A673 (cell line): ENCODE results near the gene SPINK9. TPM values are rescaled to one million over a fixed set of nuclear protein-coding genes. Genes with fewer than 3 reads are reported as not detected.

Experiments used
- BruUV-seq: library from RNA; stranded (reverse); fragments of 400-500 nt; replicated peaks from 2 replicates; lab custom pipeline; 2021; lab: Mats Ljungman, UMichigan
- CTCF ChIA-PET: fragments of 300-600 bp; sonication (Branson Sonifier 250); formaldehyde crosslinking; loops from one replicate; lab custom pipeline; 2022; ENCODE audit warnings: antibody characterized with exemption; lab: Charles Lee
- POLR2A ChIA-PET: fragments of 300-600 bp; sonication (Branson Sonifier 250); formaldehyde crosslinking; loops from one replicate; lab custom pipeline; 2022; ENCODE audit warnings: antibody characterized with exemption; ENCODE audit not compliant: low non-redundant PET; lab: Charles Lee
- DNase-seq: peaks from one replicate; pipeline ENCODE4 v3.0.0-alpha.2; 2015; ENCODE audit warnings: low spot score
- H3K27ac ChIP-seq: fragments of 200-600 bp; sonication (generic); 2 replicates; pipeline ENCODE4 v1.5.1; 2016; ENCODE audit warnings: mixed run types, low read depth, mild to moderate bottlenecking, mixed read lengths, antibody characterized with exemption, low read length; ENCODE audit not compliant: poor library complexity, severe bottlenecking
- H3K27me3 ChIP-seq: fragments of 200-600 bp; sonication (generic); replicated peaks from 2 replicates; pipeline ENCODE4 v1.6.1; 2017; ENCODE audit warnings: mixed run types, low read depth, mild to moderate bottlenecking, mixed read lengths, antibody characterized with exemption, low read length; ENCODE audit not compliant: insufficient read depth, poor library complexity
- H3K36me3 ChIP-seq: fragments of 200-600 bp; sonication (generic); 2 replicates; pipeline ENCODE4 v1.6.1; 2016; ENCODE audit warnings: mixed run types, mild to moderate bottlenecking, mixed read lengths, antibody characterized with exemption, low read length; ENCODE audit not compliant: insufficient read depth, poor library complexity, severe bottlenecking
- H3K4me1 ChIP-seq: fragments of 200-600 bp; sonication (generic); 2 replicates; pipeline ENCODE4 v1.6.1; 2017; ENCODE audit warnings: mixed run types, mild to moderate bottlenecking, mixed read lengths, antibody characterized with exemption, low read length; ENCODE audit not compliant: insufficient read depth, poor library complexity, severe bottlenecking
- H3K4me3 ChIP-seq: fragments of 200-600 bp; sonication (generic); 2 replicates; pipeline ENCODE4 v1.5.1; 2016; ENCODE audit warnings: low read depth, mixed run types, mild to moderate bottlenecking, mixed read lengths, low read length; ENCODE audit not compliant: poor library complexity, severe bottlenecking
- H3K9me3 ChIP-seq: fragments of 200-600 bp; sonication (generic); 2 replicates; pipeline ENCODE4 v1.6.1; 2016; ENCODE audit warnings: mixed run types, low read depth, mild to moderate bottlenecking, mixed read lengths, antibody characterized with exemption, low read length; ENCODE audit not compliant: poor library complexity, severe bottlenecking
- CTCF ChIP-seq: fragments of 300-800, 200-600 bp; sonication (generic); conservative IDR thresholded peaks from 2 replicates; pipeline ENCODE4 v1.5.1; 2017; ENCODE audit warnings: low read depth, mild to moderate bottlenecking, antibody characterized with exemption, low read length, moderate library complexity, mixed read lengths
- EZH2 ChIP-seq: fragments of 200-600 bp; sonication (generic); IDR thresholded peaks from 2 replicates; pipeline ENCODE4 v1.6.1; 2017; ENCODE audit warnings: borderline replicate concordance, low read depth, mild to moderate bottlenecking, mixed read lengths, antibody characterized with exemption, low read length; ENCODE audit not compliant: poor library complexity, severe bottlenecking
- intact Hi-C: fragments of 100-400 bp; cut with micrococcal nuclease; formaldehyde crosslinking; loops from one replicate; pipeline ENCODE4 v1.10.0; 2022; ENCODE audit not compliant: unreplicated experiment
- total RNA-seq: library from RNA; stranded (reverse); gene quantifications from 2 replicates; pipeline ENCODE4 v1.2.3, GENCODE V29; 2021

Gene SPINK9
- total RNA-seq, 1 experiment from 2014 or later: not detected

- Histone ChIP-seq H3K4me3 (no peak overlapping the region), H3K27me3 (peaks cover 4% of the 10 kb centered on the region), H3K27ac (no peak overlapping the region), H3K36me3 (no peaks in the 10 kb centered on the region), H3K4me1 (no peaks in the 10 kb centered on the region), H3K9me3 (no peaks in the 10 kb centered on the region)
- POLR2A ChIA-PET: no interaction called here
- BruUV-seq: no TSS peak
- TF ChIP-seq CTCF: no peak
- no peak for TF ChIP-seq EZH2
- no peak for DNase-seq
- CTCF ChIA-PET: no interaction called here
- intact Hi-C loops: loop anchor here (10.0 kb wide), 1 partner anchor 415 kb away; no protein-coding TSS in a partner anchor
Observed at GRCh38 chr5:148309746-148310145, 25.6 kb upstream of the SPINK9 start.

GRCh38 chr5:148311484-148311883 is 23.9 kb upstream of the SPINK9 start:
- no peaks in the 10 kb centered on the region for H3K9me3 ChIP-seq
- no peaks in the 10 kb centered on the region for H3K36me3 ChIP-seq
- TF ChIP-seq CTCF (no peak), EZH2 (no peak)
- H3K27me3 ChIP-seq: peaks cover 4% of the 10 kb centered on the region
- no TSS peak for BruUV-seq
- no peak overlapping the region for H3K27ac ChIP-seq
- CTCF ChIA-PET: no interaction called here
- H3K4me3 ChIP-seq: no peak overlapping the region
- H3K4me1 ChIP-seq: no peaks in the 10 kb centered on the region
- DNase-seq: no peak
- intact Hi-C loops: no loop called here
- POLR2A ChIA-PET: no interaction called here

GRCh38 chr5:148312153-148312552 is 23.2 kb upstream of the SPINK9 start, which contains the start of gene SPINK7:
Gene SPINK7 (plus strand): TSS chr5:148312423. CDS start chr5:148312484, 61 bp downstream.
- BruUV-seq: no TSS peak

More at GRCh38 chr5:148312153-148312552, 23.2 kb upstream of the SPINK9 start, which contains the start of gene SPINK7:
- no peak for DNase-seq
- intact Hi-C loops: no loop called here
- TF ChIP-seq CTCF: no peak
- ChIA-PET POLR2A (no interaction called here), CTCF (no interaction called here)
- H3K27ac ChIP-seq: no peak within 1 kb of the TSS
- H3K4me3 ChIP-seq: no peak within 1 kb of the TSS
- peaks cover 4% of the 10 kb centered on the region for H3K27me3 ChIP-seq
- H3K9me3 ChIP-seq: no peaks in the 10 kb centered on the region
- no peaks in the 10 kb centered on the region for H3K4me1 ChIP-seq
- H3K36me3 ChIP-seq: no peaks in the 10 kb centered on the region
